Sigmoid colon (tissue), 7 donors: ENCODE data around the gene DMAC2. TPM values are rescaled to one million over a fixed set of nuclear protein-coding genes. Genes with fewer than 3 reads are reported as not detected.

Experiments
- DNase-seq: peaks from one replicate; pipeline ENCODE4 v3.0.0-alpha.2; 2019
- H3K27ac ChIP-seq, 4 donors: fragments of 200-600 bp; sonication (generic); one replicate each; pipeline ENCODE4 v1.5.1; 2016 to 2019; ENCODE audit warnings: mild to moderate bottlenecking in 1 of 4
- H3K27me3 ChIP-seq, 3 donors: fragments of 200-600 bp; sonication (generic); one replicate each; pipeline ENCODE4 v1.5.1; 2019; ENCODE audit warnings: mild to moderate bottlenecking in 1 of 3
- H3K36me3 ChIP-seq, 4 donors: fragments of 200-600 bp; sonication (generic); one replicate each; pipeline ENCODE4 v1.5.1; 2016 to 2019
- H3K4me1 ChIP-seq, 4 donors: fragments of 200-600 bp; sonication (generic); one replicate each; pipeline ENCODE4 v1.5.1; 2017 to 2019
- H3K4me3 ChIP-seq, 4 donors: fragments of 200-600 bp; sonication (generic); one replicate each; pipeline ENCODE4 v1.5.1; 2017 to 2019; ENCODE audit warnings: mild to moderate bottlenecking in 2 of 4, moderate library complexity in 1 of 4
- H3K9me3 ChIP-seq, 4 donors: fragments of 200-600 bp in 3 of 4; sonication (generic) in 3 of 4; one replicate each; pipeline versions ENCODE4 v1.5.1 to v1.6.1; 2013 to 2019
- EP300 ChIP-seq, 4 donors: sonication (generic); formaldehyde crosslinking; IDR thresholded peaks; one replicate each; pipeline ENCODE4 v1.6.1; 2017; ENCODE audit warnings: antibody characterized with exemption in 4 of 4
- POLR2A ChIP-seq, 2 donors: fragments of 450-650 bp; IDR thresholded peaks; one replicate each; pipeline ENCODE4 v1.6.1; 2016; ENCODE audit warnings: antibody characterized with exemption in 2 of 2, mild to moderate bottlenecking in 2 of 2, moderate library complexity in 2 of 2
- POLR2AphosphoS5 ChIP-seq, 4 donors: sonication (generic); formaldehyde crosslinking; IDR thresholded peaks; one replicate each; pipeline ENCODE4 v1.6.1; 2017; ENCODE audit warnings: antibody characterized with exemption in 4 of 4
- WGBS, 2 donors: extraction: QIAGEN DNeasy Blood & Tissue Kit; methylation state at CpG; one replicate each; pipeline ENCODE4 v1.1.7; 2013; 5-methylcytosine and 5-hydroxymethylcytosine counted together
- intact Hi-C: fragments of 100-400 bp; cut with DNase I; formaldehyde crosslinking; loops from one replicate; pipeline ENCODE4 v1.15.1; 2023
- polyA plus RNA-seq, 3 donors: library from polyadenylated mRNA; stranded (reverse); fragments of 200-250 nt; gene quantifications; one replicate each; pipeline ENCODE4 v1.2.3, GENCODE V29; 2013
- total RNA-seq, 4 donors: library from RNA; depleted of rRNA; stranded (reverse); fragments of >200 nt; gene quantifications; one replicate each; pipeline ENCODE4 v1.1.0, GENCODE V29; 2016
- TF ChIP-seq, protein P1 (sequence below), 4 experiments: fragments of 450-650 bp in 3 of 4; fragments of 200-600 bp in 1 of 4; IDR thresholded peaks; one replicate each; pipeline ENCODE4 v1.5.1; 2016 to 2019; ENCODE audit warnings: antibody characterized with exemption in 4 of 4, mild to moderate bottlenecking in 3 of 4, moderate library complexity in 2 of 4
- donor health status: healthy with polysubstance abuse.
- donor health status: Bipolar disorder and iron deficiency.
- donor health status: healthy.

Gene DMAC2
- total and polyA plus RNA-seq, 7 donors: 33.9 to 58.0 (median 41.3) TPM

DNA sequence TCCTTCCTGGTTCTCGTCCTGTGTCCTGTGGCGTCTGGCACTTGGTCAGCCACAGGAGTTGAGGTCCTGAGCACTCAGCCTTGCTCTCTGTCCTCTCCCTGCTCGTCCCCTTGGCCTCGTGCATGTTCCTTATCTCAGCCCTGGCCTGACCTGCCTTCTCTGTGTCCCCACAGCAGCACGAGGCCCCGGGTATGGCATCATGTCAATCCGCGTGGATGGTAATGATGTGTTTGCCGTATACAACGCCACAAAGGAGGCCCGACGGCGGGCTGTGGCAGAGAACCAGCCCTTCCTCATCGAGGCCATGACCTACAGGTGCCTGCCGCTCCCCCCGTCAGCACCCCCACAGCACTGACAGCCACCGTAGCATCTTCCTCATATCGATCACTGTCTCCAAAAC lies 17.3 kb downstream of the DMAC2 start:
- 88 to 89% methylated on average over 18 of the region's 18 CpGs for WGBS, 2 donors
- Histone ChIP-seq H3K36me3 (peaks cover 28 to 82% (median 36%) of the 10 kb centered on the region in 4 donors), H3K4me3 (no peak overlapping the region), H3K9me3 (no peaks in the 10 kb centered on the region), H3K27ac (no peak overlapping the region), H3K27me3 (no peaks in the 10 kb centered on the region), H3K4me1 (peaks cover 0 to 26% (median 20%) of the 10 kb centered on the region in 4 donors)
- no peak for TF ChIP-seq EP300 (IDR thresholded peaks at IDR 0.05)
- no peak for TF ChIP-seq POLR2A (IDR thresholded peaks at IDR 0.05)
- TF ChIP-seq POLR2AphosphoS5 (IDR thresholded peaks at IDR 0.05): no peak
- TF ChIP-seq, protein P1, sequence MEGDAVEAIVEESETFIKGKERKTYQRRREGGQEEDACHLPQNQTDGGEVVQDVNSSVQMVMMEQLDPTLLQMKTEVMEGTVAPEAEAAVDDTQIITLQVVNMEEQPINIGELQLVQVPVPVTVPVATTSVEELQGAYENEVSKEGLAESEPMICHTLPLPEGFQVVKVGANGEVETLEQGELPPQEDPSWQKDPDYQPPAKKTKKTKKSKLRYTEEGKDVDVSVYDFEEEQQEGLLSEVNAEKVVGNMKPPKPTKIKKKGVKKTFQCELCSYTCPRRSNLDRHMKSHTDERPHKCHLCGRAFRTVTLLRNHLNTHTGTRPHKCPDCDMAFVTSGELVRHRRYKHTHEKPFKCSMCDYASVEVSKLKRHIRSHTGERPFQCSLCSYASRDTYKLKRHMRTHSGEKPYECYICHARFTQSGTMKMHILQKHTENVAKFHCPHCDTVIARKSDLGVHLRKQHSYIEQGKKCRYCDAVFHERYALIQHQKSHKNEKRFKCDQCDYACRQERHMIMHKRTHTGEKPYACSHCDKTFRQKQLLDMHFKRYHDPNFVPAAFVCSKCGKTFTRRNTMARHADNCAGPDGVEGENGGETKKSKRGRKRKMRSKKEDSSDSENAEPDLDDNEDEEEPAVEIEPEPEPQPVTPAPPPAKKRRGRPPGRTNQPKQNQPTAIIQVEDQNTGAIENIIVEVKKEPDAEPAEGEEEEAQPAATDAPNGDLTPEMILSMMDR (IDR thresholded peaks at IDR 0.05): no peak
- intact Hi-C loops: no loop called here
- no peak for DNase-seq

GRCh38 chr19:41421973-41422372 lies 17.7 kb downstream of the DMAC2 start:
- no peak for DNase-seq
- no peak for TF ChIP-seq POLR2AphosphoS5 (IDR thresholded peaks at IDR 0.05)
- TF ChIP-seq POLR2A (IDR thresholded peaks at IDR 0.05): no peak
- no peak for TF ChIP-seq EP300 (IDR thresholded peaks at IDR 0.05)
- TF ChIP-seq, protein P1 (IDR thresholded peaks at IDR 0.05): no peak
- H3K9me3 ChIP-seq: no peaks in the 10 kb centered on the region
- H3K27me3 ChIP-seq: no peaks in the 10 kb centered on the region
- WGBS, 2 donors: 96% methylated on average over 20 of the region's 20 CpGs
- H3K4me3 ChIP-seq: no peak overlapping the region
- H3K4me1 ChIP-seq: peaks cover 0 to 24% (median 18%) of the 10 kb centered on the region in 4 donors
- no peak overlapping the region for H3K27ac ChIP-seq
- H3K36me3 ChIP-seq: peaks cover 28 to 87% (median 38%) of the 10 kb centered on the region in 4 donors
- intact Hi-C loops: no loop called here

DNA sequence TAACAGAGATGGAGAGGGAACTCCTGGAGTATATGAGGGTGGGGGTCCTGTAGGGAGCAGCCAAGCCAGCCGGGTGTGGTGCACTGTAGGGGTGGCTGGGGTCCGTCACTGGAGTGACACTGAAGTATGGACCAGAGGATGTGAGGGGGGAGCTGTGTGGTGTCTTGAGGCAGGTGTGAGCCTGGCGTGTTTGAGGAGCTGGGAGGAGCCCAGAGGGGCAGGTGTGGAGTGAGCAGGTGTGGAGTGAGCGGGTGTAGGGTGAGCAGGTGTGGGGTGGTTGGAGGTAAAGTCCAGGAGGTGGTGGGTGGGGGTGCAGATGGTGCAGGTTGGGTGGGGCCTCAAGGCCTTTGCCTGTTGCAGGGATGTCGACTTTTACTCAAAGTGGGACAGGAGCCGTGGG lies 18.4 kb downstream of the DMAC2 start:
- intact Hi-C loops: no loop called here

GRCh38 chr19:41420101-41420880 lies 19.4 kb downstream of the DMAC2 start:
- Histone ChIP-seq H3K36me3 (peaks cover 34 to 95% (median 40%) of the 10 kb centered on the region in 4 donors), H3K4me1 (peaks cover 0 to 8% (median 2%) of the 10 kb centered on the region in 4 donors), H3K27ac (no peak overlapping the region), H3K9me3 (no peaks in the 10 kb centered on the region), H3K27me3 (no peaks in the 10 kb centered on the region), H3K4me3 (no peak overlapping the region)
- WGBS, 2 donors: 61 to 71% methylated on average over 8 of the region's 8 CpGs
- intact Hi-C loops: no loop called here
- no peak for TF ChIP-seq POLR2A (IDR thresholded peaks at IDR 0.05)
- TF ChIP-seq EP300 (IDR thresholded peaks at IDR 0.05): no peak
- TF ChIP-seq POLR2AphosphoS5 (IDR thresholded peaks at IDR 0.05): no peak
- TF ChIP-seq, protein P1 (IDR thresholded peaks at IDR 0.05): no peak
- DNase-seq: no peak

More for the DNA sequence above, 18.4 kb downstream of the DMAC2 start:
- no peak overlapping the region for H3K4me3 ChIP-seq
- H3K27ac ChIP-seq: no peak overlapping the region
- DNase-seq: no peak
- no peaks in the 10 kb centered on the region for H3K27me3 ChIP-seq
- H3K9me3 ChIP-seq: no peaks in the 10 kb centered on the region
- 13 to 70% methylated on average over 6 of the region's 6 CpGs for WGBS, 2 donors
- TF ChIP-seq, protein P1 (IDR thresholded peaks at IDR 0.05): no peak
- peaks cover 33 to 93% (median 40%) of the 10 kb centered on the region in 4 donors for H3K36me3 ChIP-seq
- H3K4me1 ChIP-seq: peaks cover 0 to 17% (median 11%) of the 10 kb centered on the region in 4 donors
